ENCODE measurements around the gene MCOLN3. TPM values are rescaled to one million over a fixed set of nuclear protein-coding genes. Genes with fewer than 3 reads are reported as not detected.

The MCOLN3 gene
- total RNA-seq, 1 experiment from 2014 or later: 0.16 TPM

- Histone ChIP-seq H3K9me3 (replicated peaks) (no peaks in the 10 kb centered on the region), H3K4me3 (no peak overlapping the region), H3K27ac (no peak overlapping the region), H3K36me3 (no peaks in the 10 kb centered on the region), H3K27me3 (replicated peaks) (0 out of 2 replicates have a peak, but pooled peaks cover 7% of the 10 kb centered on the region), H3K4me1 (replicated peaks) (0 out of 2 replicates have a peak, but pooled peaks cover 3% of the 10 kb centered on the region)
- DNase-seq (ENCODE audit: low read depth in 1 of 2, low spot score in 2 of 2): no peak
Measured at GRCh38 chr1:85065550-85065949, 17.2 kb upstream of the MCOLN3 start.

- no peak for DNase-seq (ENCODE audit: low read depth in 1 of 2, low spot score in 2 of 2)
- H3K27me3 ChIP-seq (replicated peaks): 0 out of 2 replicates have a peak, but pooled peaks cover 7% of the 10 kb centered on the region
- peak overlapping the region; percentile 28 for H3K4me3 ChIP-seq
- no peak overlapping the region for H3K27ac ChIP-seq
- H3K4me1 ChIP-seq (replicated peaks): 0 out of 2 replicates have a peak, but pooled peaks cover 3% of the 10 kb centered on the region
- no peaks in the 10 kb centered on the region for H3K36me3 ChIP-seq
- H3K9me3 ChIP-seq (replicated peaks): no peaks in the 10 kb centered on the region
Measured at GRCh38 chr1:85062425-85063026, 14.2 kb upstream of the MCOLN3 start.

GRCh38 chr1:85061711-85062424 lies 13.6 kb upstream of the MCOLN3 start:
- Histone ChIP-seq H3K27me3 (replicated peaks) (0 out of 2 replicates have a peak, but pooled peaks cover 1% of the 10 kb centered on the region), H3K36me3 (no peaks in the 10 kb centered on the region), H3K4me3 (peak overlapping the region; percentile 28), H3K27ac (peak overlapping the region; percentile 6; the same call in 1 of the 2 replicates), H3K4me1 (replicated peaks) (0 out of 2 replicates have a peak, but pooled peaks cover 3% of the 10 kb centered on the region), H3K9me3 (replicated peaks) (no peaks in the 10 kb centered on the region)
- peak; percentile 91 to 93 for DNase-seq (ENCODE audit: low read depth in 1 of 2, low spot score in 2 of 2)

- H3K9me3 ChIP-seq (replicated peaks): no peaks in the 10 kb centered on the region
- no peak overlapping the region for H3K27ac ChIP-seq
- H3K4me3 ChIP-seq: no peak overlapping the region
- H3K27me3 ChIP-seq (replicated peaks): peaks cover 6% of the 10 kb centered on the region; the same call in 1 of the 2 replicates
- 0 out of 2 replicates have a peak, but pooled peaks cover 3% of the 10 kb centered on the region for H3K4me1 ChIP-seq (replicated peaks)
- no peaks in the 10 kb centered on the region for H3K36me3 ChIP-seq
- no peak for DNase-seq (ENCODE audit: low read depth in 1 of 2, low spot score in 2 of 2)
Measured at GRCh38 chr1:85060038-85060437, 11.7 kb upstream of the MCOLN3 start.

- no peaks in the 10 kb centered on the region for H3K9me3 ChIP-seq (replicated peaks)
- no peak overlapping the region for H3K27ac ChIP-seq
- H3K4me1 ChIP-seq (replicated peaks): 0 out of 2 replicates have a peak, but pooled peaks cover 3% of the 10 kb centered on the region
- H3K36me3 ChIP-seq: no peaks in the 10 kb centered on the region
- H3K4me3 ChIP-seq: no peak overlapping the region
- H3K27me3 ChIP-seq (replicated peaks): peaks cover 6% of the 10 kb centered on the region; the same call in 1 of the 2 replicates
- no peak for DNase-seq (ENCODE audit: low read depth in 1 of 2, low spot score in 2 of 2)
Measured at GRCh38 chr1:85059563-85059962, 11.3 kb upstream of the MCOLN3 start.

- no peak overlapping the region for H3K27ac ChIP-seq
- peaks cover 6% of the 10 kb centered on the region; the same call in 1 of the 2 replicates for H3K27me3 ChIP-seq (replicated peaks)
- H3K4me3 ChIP-seq: no peak overlapping the region
- H3K36me3 ChIP-seq: no peaks in the 10 kb centered on the region
- H3K4me1 ChIP-seq (replicated peaks): 0 out of 2 replicates have a peak, but pooled peaks cover 3% of the 10 kb centered on the region
- H3K9me3 ChIP-seq (replicated peaks): no peaks in the 10 kb centered on the region
- no peak for DNase-seq (ENCODE audit: low read depth in 1 of 2, low spot score in 2 of 2)
Measured at GRCh38 chr1:85058786-85059185, 10.5 kb upstream of the MCOLN3 start.

- Histone ChIP-seq H3K4me1 (replicated peaks) (0 out of 2 replicates have a peak, but pooled peaks cover 3% of the 10 kb centered on the region), H3K27me3 (replicated peaks) (peaks cover 9% of the 10 kb centered on the region; the same call in 1 of the 2 replicates), H3K27ac (no peak overlapping the region), H3K9me3 (replicated peaks) (no peaks in the 10 kb centered on the region), H3K4me3 (no peak overlapping the region), H3K36me3 (no peaks in the 10 kb centered on the region)
- no peak for DNase-seq (ENCODE audit: low read depth in 1 of 2, low spot score in 2 of 2)
Measured at GRCh38 chr1:85058311-85058710, 10.0 kb upstream of the MCOLN3 start.

- H3K4me1 ChIP-seq (replicated peaks): no peaks in the 10 kb centered on the region
- no peaks in the 10 kb centered on the region for H3K36me3 ChIP-seq
- no peak overlapping the region for H3K27ac ChIP-seq
- no peak overlapping the region for H3K4me3 ChIP-seq
- H3K27me3 ChIP-seq (replicated peaks): peaks cover 21% of the 10 kb centered on the region
- no peaks in the 10 kb centered on the region for H3K9me3 ChIP-seq (replicated peaks)
- DNase-seq (ENCODE audit: low read depth in 1 of 2, low spot score in 2 of 2): no peak
Measured at GRCh38 chr1:85054664-85055063, 6.4 kb upstream of the MCOLN3 start.

- Histone ChIP-seq H3K27me3 (replicated peaks) (peaks cover 61% of the 10 kb centered on the region), H3K4me1 (replicated peaks) (peaks cover 7% of the 10 kb centered on the region)
Measured at GRCh38 chr1:85049735-85050166, 1.5 kb upstream of the MCOLN3 start.

GRCh38 chr1:85047472-85048295 lies 616 bp downstream of the MCOLN3 start:
- H3K4me1 ChIP-seq (replicated peaks): peaks cover 7% of the 10 kb centered on the region
- no peaks in the 10 kb centered on the region for H3K9me3 ChIP-seq (replicated peaks)
- peaks cover 65% of the 10 kb centered on the region for H3K27me3 ChIP-seq (replicated peaks)
- no peak for DNase-seq (ENCODE audit: low read depth in 1 of 2, low spot score in 2 of 2)
- no peaks in the 10 kb centered on the region for H3K36me3 ChIP-seq
- peak overlapping the region; percentile 35 for H3K4me3 ChIP-seq
- H3K27ac ChIP-seq: no peak overlapping the region

More at GRCh38 chr1:85049735-85050166, 1.5 kb upstream of the MCOLN3 start:
- DNase-seq (ENCODE audit: low read depth in 1 of 2, low spot score in 2 of 2): no peak
- Histone ChIP-seq H3K9me3 (replicated peaks) (no peaks in the 10 kb centered on the region), H3K36me3 (no peaks in the 10 kb centered on the region), H3K4me3 (no peak overlapping the region), H3K27ac (no peak overlapping the region)

- H3K36me3 ChIP-seq: no peaks in the 10 kb centered on the region
- no peak for DNase-seq (ENCODE audit: low read depth in 1 of 2, low spot score in 2 of 2)
- H3K4me1 ChIP-seq (replicated peaks): peaks cover 7% of the 10 kb centered on the region
- no peak overlapping the region for H3K27ac ChIP-seq
- H3K27me3 ChIP-seq (replicated peaks): peaks cover 65% of the 10 kb centered on the region
- H3K9me3 ChIP-seq (replicated peaks): no peaks in the 10 kb centered on the region
- H3K4me3 ChIP-seq: no peak overlapping the region
Measured at GRCh38 chr1:85047144-85047471, 1.2 kb downstream of the MCOLN3 start.

- Histone ChIP-seq H3K27me3 (replicated peaks) (peaks cover 34% of the 10 kb centered on the region), H3K4me3 (no peak overlapping the region), H3K4me1 (replicated peaks) (no peaks in the 10 kb centered on the region), H3K9me3 (replicated peaks) (no peaks in the 10 kb centered on the region), H3K27ac (no peak overlapping the region), H3K36me3 (no peaks in the 10 kb centered on the region)
- DNase-seq (ENCODE audit: low read depth in 1 of 2, low spot score in 2 of 2): no peak
Measured at GRCh38 chr1:85042413-85042812, 5.9 kb downstream of the MCOLN3 start.

GRCh38 chr1:85041793-85042192 lies 6.5 kb downstream of the MCOLN3 start:
- H3K36me3 ChIP-seq: no peaks in the 10 kb centered on the region
- no peak overlapping the region for H3K4me3 ChIP-seq
- no peaks in the 10 kb centered on the region for H3K9me3 ChIP-seq (replicated peaks)
- no peak overlapping the region for H3K27ac ChIP-seq
- no peak for DNase-seq (ENCODE audit: low read depth in 1 of 2, low spot score in 2 of 2)
- H3K27me3 ChIP-seq (replicated peaks): peaks cover 34% of the 10 kb centered on the region
- H3K4me1 ChIP-seq (replicated peaks): no peaks in the 10 kb centered on the region
